H9 (cell line): Measurements from ENCODE around the gene CRISP2. TPM values are rescaled to one million over a fixed set of nuclear protein-coding genes. Genes with fewer than 3 reads are reported as not detected.

Experiments used
- DNase-seq: peaks from one replicate; pipeline ENCODE4 v3.0.0-alpha.2; 2017
- H2AFZ ChIP-seq: one replicate; pipeline ENCODE4 v1.6.1; 2013; ENCODE audit warnings: mild to moderate bottlenecking, low read length, control low read depth, moderate library complexity
- H2AK5ac ChIP-seq: 2 replicates; pipeline ENCODE4 v1.6.1; 2013; ENCODE audit warnings: low read length, control low read depth, mixed read lengths; ENCODE audit not compliant: insufficient read length
- H2BK120ac ChIP-seq: one replicate; pipeline ENCODE4 v1.6.1; 2013; ENCODE audit warnings: low read depth, mild to moderate bottlenecking, low read length, control low read depth, inconsistent platforms; ENCODE audit not compliant: poor library complexity, severe bottlenecking
- H2BK12ac ChIP-seq: 2 replicates; pipeline ENCODE4 v1.6.1; 2013; ENCODE audit warnings: low read length, control low read depth, mixed read lengths, low read depth; ENCODE audit not compliant: insufficient read length
- H2BK15ac ChIP-seq: 2 replicates; pipeline ENCODE4 v1.6.1; 2013; ENCODE audit warnings: low read depth, low read length, control low read depth
- H2BK20ac ChIP-seq: one replicate; pipeline ENCODE4 v1.6.1; 2013; ENCODE audit warnings: low read depth, mild to moderate bottlenecking, low read length, control low read depth, inconsistent platforms; ENCODE audit not compliant: poor library complexity, severe bottlenecking
- H2BK5ac ChIP-seq: 2 replicates; pipeline ENCODE4 v1.6.1; 2013; ENCODE audit warnings: low read length, control low read depth, mixed read lengths; ENCODE audit not compliant: insufficient read length
- H3K14ac ChIP-seq: 2 replicates; pipeline ENCODE4 v1.6.1; 2013; ENCODE audit warnings: low read length, control low read depth; ENCODE audit not compliant: insufficient read depth
- H3K18ac ChIP-seq: 2 replicates; pipeline ENCODE4 v1.6.1; 2013; ENCODE audit warnings: low read depth, mild to moderate bottlenecking, mixed read lengths, low read length, control low read depth; ENCODE audit not compliant: insufficient read length
- H3K23ac ChIP-seq: 2 replicates; pipeline ENCODE4 v1.6.1; 2013; ENCODE audit warnings: low read length, control low read depth, mixed read lengths, low read depth; ENCODE audit not compliant: insufficient read length
- H3K23me2 ChIP-seq: 2 replicates; pipeline ENCODE4 v1.6.1; 2013; ENCODE audit warnings: low read depth, mild to moderate bottlenecking, mixed read lengths, low read length, control low read depth; ENCODE audit not compliant: insufficient read length, poor library complexity, severe bottlenecking
- H3K27ac ChIP-seq: 2 replicates; pipeline ENCODE4 v1.5.1; 2013; ENCODE audit warnings: low read length, control low read depth, mixed read lengths, low read depth; ENCODE audit not compliant: insufficient read length
- H3K27me3 ChIP-seq: 2 replicates; pipeline ENCODE4 v1.6.1; 2013; ENCODE audit warnings: low read length, control low read depth, inconsistent platforms; ENCODE audit not compliant: insufficient read depth
- H3K4ac ChIP-seq: 2 replicates; pipeline ENCODE4 v1.6.1; 2013; ENCODE audit warnings: low read depth, mild to moderate bottlenecking, control low read depth, inconsistent platforms, low read length, moderate library complexity
- H3K4me1 ChIP-seq: 2 replicates; pipeline ENCODE4 v1.6.1; 2013; ENCODE audit warnings: low read length, control low read depth, inconsistent platforms; ENCODE audit not compliant: insufficient read depth
- H3K4me2 ChIP-seq: 2 replicates; pipeline ENCODE4 v1.6.1; 2013; ENCODE audit warnings: low read length, control low read depth, mixed read lengths; ENCODE audit not compliant: insufficient read length, insufficient read depth
- H3K56ac ChIP-seq: 2 replicates; pipeline ENCODE4 v1.6.1; 2013; ENCODE audit warnings: low read depth, mild to moderate bottlenecking, mixed read lengths, low read length, control low read depth; ENCODE audit not compliant: insufficient read length
- H3K79me1 ChIP-seq: 2 replicates; pipeline ENCODE4 v1.6.1; 2013; ENCODE audit warnings: low read depth, mild to moderate bottlenecking, moderate library complexity, low read length, control low read depth, inconsistent platforms; ENCODE audit not compliant: insufficient read depth, poor library complexity, severe bottlenecking
- H3K79me2 ChIP-seq: 2 replicates; pipeline ENCODE4 v1.6.1; 2013; ENCODE audit warnings: low read length, control low read depth, inconsistent platforms; ENCODE audit not compliant: insufficient read depth
- H3K9ac ChIP-seq: 2 replicates; pipeline ENCODE4 v1.6.1; 2013; ENCODE audit warnings: low read length, control low read depth, mixed read lengths; ENCODE audit not compliant: insufficient read length; ENCODE audit errors: extremely low read depth
- H3K9me3 ChIP-seq: one replicate; pipeline ENCODE4 v1.6.1; 2013; ENCODE audit warnings: low read depth, low read length, inconsistent platforms; ENCODE audit not compliant: control insufficient read depth
- H3T11ph ChIP-seq: one replicate; pipeline ENCODE4 v1.6.1; 2013; ENCODE audit warnings: mild to moderate bottlenecking, low read length, control low read depth, inconsistent platforms
- H4K20me1 ChIP-seq: one replicate; pipeline ENCODE4 v1.6.1; 2013; ENCODE audit not compliant: control insufficient read depth, insufficient read length, insufficient read depth
- H4K5ac ChIP-seq: 2 replicates; pipeline ENCODE4 v1.6.1; 2013; ENCODE audit warnings: low read depth, mild to moderate bottlenecking, mixed read lengths, low read length, control low read depth; ENCODE audit not compliant: insufficient read length
- H4K8ac ChIP-seq: replicated peaks from 2 replicates; pipeline ENCODE4 v1.6.1; 2013; ENCODE audit warnings: low read length, control low read depth, mixed read lengths, low read depth; ENCODE audit not compliant: insufficient read length
- H4K91ac ChIP-seq: 2 replicates; pipeline ENCODE4 v1.6.1; 2013; ENCODE audit warnings: low read depth, mild to moderate bottlenecking, moderate library complexity, mixed read lengths, low read length, control low read depth; ENCODE audit not compliant: insufficient read length
- H3K27ac Mint-ChIP-seq, 3 experiments: 2 replicates in 2 of 3; 3 replicates in 1 of 3; pipeline ENCODE4 v1.8.0; 2020 to 2021; ENCODE audit warnings: mixed read lengths in 3 of 3, mild to moderate bottlenecking in 1 of 3, moderate library complexity in 1 of 3
- H3K27me3 Mint-ChIP-seq: 2 replicates; pipeline ENCODE4 v1.8.0; 2021; ENCODE audit warnings: low read depth, mild to moderate bottlenecking, moderate library complexity, mixed read lengths
- H3K36me3 Mint-ChIP-seq, 3 experiments: 2 replicates in 2 of 3; 3 replicates in 1 of 3; pipeline ENCODE4 v1.8.0; 2020 to 2021; ENCODE audit warnings: low read depth in 3 of 3, mixed read lengths in 3 of 3; ENCODE audit not compliant: insufficient read depth in 1 of 3
- H3K4me1 Mint-ChIP-seq, 2 experiments: 2 replicates each; pipeline ENCODE4 v1.8.0; 2020; ENCODE audit warnings: mixed read lengths in 2 of 2
- H3K4me3 Mint-ChIP-seq, 2 experiments: 2 replicates in 1 of 2; 3 replicates in 1 of 2; pipeline ENCODE4 v1.8.0; 2020 to 2021; ENCODE audit warnings: mild to moderate bottlenecking in 2 of 2, mixed read lengths in 2 of 2, moderate library complexity in 1 of 2
- H3K9me3 Mint-ChIP-seq, 2 experiments: 2 replicates in 1 of 2; 3 replicates in 1 of 2; pipeline ENCODE4 v1.8.0; 2020; ENCODE audit warnings: mild to moderate bottlenecking in 2 of 2, mixed read lengths in 2 of 2, moderate library complexity in 1 of 2
- CTCF ChIP-seq: fragments of 200-600 bp; sonication (generic); conservative IDR thresholded peaks from 3 replicates; pipeline ENCODE4 v1.8.0; 2021; ENCODE audit warnings: antibody characterized with exemption, mild to moderate bottlenecking
- WGBS: extraction: QIAGEN DNeasy Blood & Tissue Kit; methylation state at CpG from one replicate; pipeline ENCODE4 v1.1.7; 2013; ENCODE audit warnings: missing lambda C conversion rate, low lambda C conversion rate, mixed read lengths; ENCODE audit not compliant: insufficient read length; ENCODE audit errors: extremely low coverage; 5-methylcytosine and 5-hydroxymethylcytosine counted together
- total RNA-seq: library from RNA; stranded (reverse); gene quantifications from 2 replicates; pipeline ENCODE4 v1.2.1, GENCODE V29; 2021

CRISP2 gene
- total RNA-seq, 1 experiment from 2014 or later: not detected

- no peak overlapping the region for H3K18ac ChIP-seq
- Mint-ChIP-seq H3K36me3 (no peaks in the 10 kb centered on the region), H3K4me3 (no peak overlapping the region), H3K4me1 (no peaks in the 10 kb centered on the region), H3K27ac (no peak overlapping the region), H3K9me3 (no peaks in the 10 kb centered on the region), H3K27me3 (no peaks in the 10 kb centered on the region)
- H2BK120ac ChIP-seq: no peak overlapping the region
- no peaks in the 10 kb centered on the region for H3K23me2 ChIP-seq
- DNase-seq: no peak
- no peak overlapping the region for H3K4me2 ChIP-seq
- H4K5ac ChIP-seq: no peak overlapping the region
- no peaks in the 10 kb centered on the region for H4K20me1 ChIP-seq
- no peak for TF ChIP-seq CTCF
- no peaks in the 10 kb centered on the region for H3K4me1 ChIP-seq
- no peaks in the 10 kb centered on the region for H3K27me3 ChIP-seq
- H2AK5ac ChIP-seq: no peak overlapping the region
- H2BK15ac ChIP-seq: no peak overlapping the region
- H3K56ac ChIP-seq: no peak overlapping the region
- H4K8ac ChIP-seq: no peak overlapping the region
- no peak overlapping the region for H3K4ac ChIP-seq
- WGBS: no CpG with 5 or more reads among the region's 2 CpGs
- no peak overlapping the region for H4K91ac ChIP-seq
- no peak overlapping the region for H2BK20ac ChIP-seq
- no peak overlapping the region for H2AFZ ChIP-seq
- H2BK5ac ChIP-seq: no peak overlapping the region
- H3K27ac ChIP-seq: no peak overlapping the region
- no peaks in the 10 kb centered on the region for H3K79me2 ChIP-seq
- no peak overlapping the region for H3T11ph ChIP-seq
- H3K14ac ChIP-seq: no peak overlapping the region
- H3K9ac ChIP-seq: no peak overlapping the region
- H2BK12ac ChIP-seq: no peak overlapping the region
- H3K9me3 ChIP-seq: no peaks in the 10 kb centered on the region
- H3K23ac ChIP-seq: no peak overlapping the region
- no peaks in the 10 kb centered on the region for H3K79me1 ChIP-seq
These were observed 59.9 kb downstream of the CRISP2 start for GRCh38 chr6:49653438-49653837.
